T-helper 1 cell treated with Interleukin-12 subunit alpha and Interleukin-12 subunit beta and Interleukin-4 antibody, amounts not matched to agents 30 ng/mL and 1 ng/mL, for 36 hours (primary cell): ENCODE data around the gene TENT4B. TPM values are rescaled to one million over a fixed set of nuclear protein-coding genes. Genes with fewer than 3 reads are reported as not detected.
"Not testable (repeated sequence)": the region's sequence is repeated elsewhere in the genome, so short reads cannot be mapped to it uniquely, and the experiment has no call there.

Experiments
- intact Hi-C: fragments of 100-400 bp; cut with micrococcal nuclease; formaldehyde crosslinking; loops from one replicate; pipeline ENCODE4 v1.15.1; 2024
- total RNA-seq: library from RNA; stranded (reverse); gene quantifications from 2 replicates; pipeline ENCODE4 v1.2.3, GENCODE V29; 2022

TENT4B gene
- 22.5 and 22.7 TPM in 2 replicates for total RNA-seq

- intact Hi-C loops = loop anchor here (1.0 to 5.0 kb wide), 13 partner anchors 32 to 1542 kb away; partner anchors contain the start of genes BRD7, CNEP1R1, HEATR3 and N4BP1
These were observed at the start of gene TENT4B for GRCh38 chr16:50152807-50153595. TSS of gene TENT4B (plus strand) at chr16:50153306. CDS start at chr16:50153622, 316 bp downstream.

GRCh38 chr16:50103764-50104163 lies 49.3 kb upstream of the TENT4B start:
- intact Hi-C loops = loop anchor here (2.0 kb wide), 1 partner anchor 19 kb away; no protein-coding TSS in a partner anchor

- intact Hi-C loops = no loop called here
These were observed 38.6 kb upstream of the TENT4B start for GRCh38 chr16:50114357-50115129.

- intact Hi-C loops = loop anchor here (1.0 kb wide), 4 partner anchors 32 to 95 kb away; partner anchors contain the start of gene CNEP1R1
These were observed 32.4 kb upstream of the TENT4B start for GRCh38 chr16:50120711-50121110.

GRCh38 chr16:50121278-50121677 lies 31.8 kb upstream of the TENT4B start:
- intact Hi-C loops = loop anchor here (1.0 kb wide), 4 partner anchors 31 to 96 kb away; partner anchors contain the start of gene CNEP1R1

- intact Hi-C loops = loop anchor here (1.0 to 2.0 kb wide), 5 partner anchors 19 to 97 kb away; partner anchors contain the start of gene CNEP1R1
These were observed 31.2 kb upstream of the TENT4B start for GRCh38 chr16:50121721-50122445.

GRCh38 chr16:50123417-50123816 lies 29.7 kb upstream of the TENT4B start:
- intact Hi-C loops = loop anchor here (2.0 kb wide), 1 partner anchor 21 kb away; no protein-coding TSS in a partner anchor

GRCh38 chr16:50124769-50125168 lies 28.3 kb upstream of the TENT4B start:
- intact Hi-C loops = no loop called here

GRCh38 chr16:50126183-50126582 lies 26.9 kb upstream of the TENT4B start:
- intact Hi-C loops = no loop called here

- intact Hi-C loops = not testable (repeated sequence)
These were observed 20.5 kb upstream of the TENT4B start for GRCh38 chr16:50132571-50132970.

- intact Hi-C loops = no loop called here
These were observed 19.9 kb upstream of the TENT4B start for GRCh38 chr16:50133214-50133613.

- intact Hi-C loops = no loop called here
These were observed 16.7 kb upstream of the TENT4B start for GRCh38 chr16:50136399-50136798.

GRCh38 chr16:50137268-50137667 lies 15.8 kb upstream of the TENT4B start:
- intact Hi-C loops = no loop called here

- intact Hi-C loops = no loop called here
These were observed 13.5 kb upstream of the TENT4B start for GRCh38 chr16:50139580-50139979.

- intact Hi-C loops = no loop called here
These were observed 8.9 kb upstream of the TENT4B start for GRCh38 chr16:50144211-50144610.

- intact Hi-C loops = no loop called here
These were observed 6.3 kb upstream of the TENT4B start for GRCh38 chr16:50146479-50147435.

GRCh38 chr16:50151322-50151721 lies 1.8 kb upstream of the TENT4B start:
- intact Hi-C loops = loop anchor here (5.0 kb wide), 1 partner anchor 531 kb away; the partner anchor contains the start of gene SNX20

- intact Hi-C loops = loop anchor here (1.0 to 5.0 kb wide), 12 partner anchors 30 to 1541 kb away; partner anchors contain the start of genes CNEP1R1, HEATR3, N4BP1 and NKD1
These were observed 1.4 kb upstream of the TENT4B start for GRCh38 chr16:50151756-50152155.

- intact Hi-C loops = loop anchor here (1.0 to 5.0 kb wide), 12 partner anchors 31 to 1542 kb away; partner anchors contain the start of genes CNEP1R1, HEATR3, N4BP1 and NKD1
These were observed 727 bp upstream of the TENT4B start for GRCh38 chr16:50152351-50152806.
